ENCODE measurements around the gene HINT2. TPM values are rescaled to one million over a fixed set of nuclear protein-coding genes. Genes with fewer than 3 reads are reported as not detected.

Gene HINT2
- total RNA-seq, 1 donor from 2014 or later: 25.1 TPM

DNA sequence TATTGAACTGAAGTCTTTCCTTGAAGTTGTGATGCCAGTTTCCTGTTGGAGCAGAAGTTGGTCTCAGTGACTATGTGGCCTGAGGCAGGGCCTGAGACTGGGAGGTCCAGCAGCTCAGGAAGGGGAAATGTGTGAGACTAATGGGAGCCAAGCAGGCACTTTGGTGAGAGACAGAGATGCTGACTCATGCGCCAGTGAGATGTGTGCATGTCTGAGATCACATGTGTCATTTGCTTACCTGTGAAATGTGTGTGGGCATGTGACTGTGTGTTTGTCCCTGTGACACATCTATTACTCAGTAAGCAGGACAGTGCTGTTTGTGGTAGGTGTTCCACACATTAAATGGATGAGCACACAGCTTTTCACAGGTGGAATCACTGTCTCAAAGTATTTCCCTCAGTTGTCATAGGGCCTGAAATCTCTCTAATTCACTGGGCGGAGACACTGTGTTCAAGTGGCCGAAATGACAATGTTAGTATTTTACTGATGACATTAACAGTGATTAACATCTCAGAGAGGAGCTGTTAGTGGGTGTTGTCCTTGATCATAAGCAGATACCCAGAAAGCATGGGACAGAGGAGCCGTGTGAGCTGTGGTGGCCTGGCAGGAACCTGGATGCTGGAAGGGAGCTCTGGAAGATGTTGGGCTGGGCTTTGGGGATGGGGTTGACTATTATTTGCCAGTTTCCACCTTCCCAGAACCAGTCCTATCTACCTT lies 16.0 kb downstream of the HINT2 start:
- no peaks in the 10 kb centered on the region for H3K9me3 ChIP-seq (ENCODE audit: control insufficient read depth in 3 of 3, low read length in 3 of 3)
- H3K9ac ChIP-seq (ENCODE audit: low read depth in 1 of 3, low read length in 3 of 3): no peak overlapping the region
- no peak overlapping the region for H3K4me3 ChIP-seq (ENCODE audit: low read length in 3 of 3)
- H3K4me1 ChIP-seq (ENCODE audit: control insufficient read depth in 3 of 3, insufficient read depth in 3 of 3, low read length in 3 of 3): peaks cover 6 to 37% (median 19%) of the 10 kb centered on the region in 3 donors
- H3K27ac ChIP-seq (ENCODE audit: low read depth, low read length): no peak overlapping the region
- H3K27me3 ChIP-seq (ENCODE audit: control insufficient read depth in 3 of 3, insufficient read depth in 3 of 3, low read length in 3 of 3): no peaks in the 10 kb centered on the region
- peaks cover 13 to 34% (median 26%) of the 10 kb centered on the region in 3 donors for H3K36me3 ChIP-seq (ENCODE audit: control insufficient read depth in 3 of 3, insufficient read depth in 3 of 3, low read length in 3 of 3)

DNA sequence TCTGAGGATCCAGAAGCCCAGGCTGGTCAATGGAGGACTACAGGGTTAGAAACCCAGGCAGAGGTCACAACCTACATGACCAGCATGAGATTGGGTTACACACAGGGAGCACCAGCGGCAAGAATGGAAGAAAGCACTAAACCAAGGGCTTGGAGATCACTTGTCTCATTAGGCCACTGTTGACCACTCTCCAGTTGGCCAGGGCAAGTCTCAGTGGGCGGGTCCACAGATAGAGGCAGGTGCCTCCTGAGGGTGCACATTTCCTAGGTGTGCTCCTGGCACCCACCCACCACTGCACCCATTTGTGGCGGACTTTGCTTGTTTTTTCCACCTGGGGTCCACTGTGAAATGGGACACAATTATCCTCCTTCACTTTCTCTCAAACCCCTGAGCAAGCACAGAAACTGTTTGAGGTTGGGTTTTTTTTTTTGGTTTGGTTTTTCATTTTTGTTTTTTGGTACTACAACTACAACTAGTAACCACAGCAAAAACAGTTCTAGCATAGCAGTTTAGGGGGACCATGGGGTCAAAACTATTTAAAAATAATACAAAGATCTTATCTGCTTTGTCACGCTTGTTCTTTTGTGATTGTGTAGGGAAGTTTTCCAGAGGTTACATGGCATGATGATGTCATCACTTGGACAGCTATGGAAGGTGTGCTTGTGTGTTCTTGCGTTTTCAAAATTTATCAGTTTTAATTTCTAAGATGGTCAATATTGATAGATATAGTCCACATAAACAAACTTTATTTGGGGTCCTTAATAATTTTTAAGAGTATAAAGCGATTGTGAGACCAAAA lies 17.3 kb downstream of the HINT2 start:
- Histone ChIP-seq H3K36me3 (ENCODE audit: control insufficient read depth in 3 of 3, insufficient read depth in 3 of 3, low read length in 3 of 3) (peaks cover 13 to 27% (median 20%) of the 10 kb centered on the region in 3 donors), H3K4me3 (ENCODE audit: low read length in 3 of 3) (no peak overlapping the region), H3K27me3 (ENCODE audit: control insufficient read depth in 3 of 3, insufficient read depth in 3 of 3, low read length in 3 of 3) (no peaks in the 10 kb centered on the region), H3K4me1 (ENCODE audit: control insufficient read depth in 3 of 3, insufficient read depth in 3 of 3, low read length in 3 of 3) (peaks cover 19 to 50% (median 32%) of the 10 kb centered on the region in 3 donors), H3K9me3 (ENCODE audit: control insufficient read depth in 3 of 3, low read length in 3 of 3) (no peaks in the 10 kb centered on the region), H3K27ac (ENCODE audit: low read depth, low read length) (no peak overlapping the region), H3K9ac (ENCODE audit: low read depth in 1 of 3, low read length in 3 of 3) (no peak overlapping the region)

GRCh38 chr9:35795695-35796094 lies 19.1 kb downstream of the HINT2 start:
- Histone ChIP-seq H3K36me3 (ENCODE audit: control insufficient read depth in 3 of 3, insufficient read depth in 3 of 3, low read length in 3 of 3) (peaks cover 3 to 14% (median 8%) of the 10 kb centered on the region in 3 donors), H3K4me3 (ENCODE audit: low read length in 3 of 3) (no peak overlapping the region), H3K9me3 (ENCODE audit: control insufficient read depth in 3 of 3, low read length in 3 of 3) (no peaks in the 10 kb centered on the region), H3K4me1 (ENCODE audit: control insufficient read depth in 3 of 3, insufficient read depth in 3 of 3, low read length in 3 of 3) (peaks cover 25 to 52% (median 32%) of the 10 kb centered on the region in 3 donors), H3K27me3 (ENCODE audit: control insufficient read depth in 3 of 3, insufficient read depth in 3 of 3, low read length in 3 of 3) (no peaks in the 10 kb centered on the region), H3K9ac (ENCODE audit: low read depth in 1 of 3, low read length in 3 of 3) (no peak overlapping the region), H3K27ac (ENCODE audit: low read depth, low read length) (no peak overlapping the region)

DNA sequence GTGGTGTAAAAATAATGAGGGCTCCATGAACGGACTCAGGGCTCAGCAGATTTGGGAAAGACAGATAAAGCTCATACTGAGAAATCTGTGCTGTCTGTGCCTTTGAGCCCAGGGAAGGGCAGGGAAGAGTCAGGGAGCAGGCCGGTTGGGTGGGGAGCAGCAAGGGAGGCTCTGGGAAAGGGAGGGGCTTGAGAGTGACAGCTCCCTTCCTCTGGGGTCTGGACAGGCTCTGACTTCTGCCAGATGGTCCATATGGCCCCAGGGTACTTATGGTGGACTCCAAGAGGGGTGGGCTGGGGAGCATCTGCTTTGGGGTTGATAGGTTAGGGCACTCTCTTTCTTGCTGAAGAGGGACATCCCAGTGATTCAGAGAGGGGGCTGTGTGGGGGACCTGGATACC lies 21.4 kb downstream of the HINT2 start:
- Histone ChIP-seq H3K27ac (ENCODE audit: low read depth, low read length) (no peak overlapping the region), H3K36me3 (ENCODE audit: control insufficient read depth in 3 of 3, insufficient read depth in 3 of 3, low read length in 3 of 3) (no peaks in the 10 kb centered on the region), H3K9me3 (ENCODE audit: control insufficient read depth in 3 of 3, low read length in 3 of 3) (no peaks in the 10 kb centered on the region), H3K4me1 (ENCODE audit: control insufficient read depth in 3 of 3, insufficient read depth in 3 of 3, low read length in 3 of 3) (peaks cover 31 to 51% (median 32%) of the 10 kb centered on the region in 3 donors), H3K9ac (ENCODE audit: low read depth in 1 of 3, low read length in 3 of 3) (peak overlapping the region; percentile 7 to 69 (median 28)), H3K27me3 (ENCODE audit: control insufficient read depth in 3 of 3, insufficient read depth in 3 of 3, low read length in 3 of 3) (no peaks in the 10 kb centered on the region), H3K4me3 (ENCODE audit: low read length in 3 of 3) (peak overlapping the region in 2 of 3 donors; percentile 54 to 65)

DNA sequence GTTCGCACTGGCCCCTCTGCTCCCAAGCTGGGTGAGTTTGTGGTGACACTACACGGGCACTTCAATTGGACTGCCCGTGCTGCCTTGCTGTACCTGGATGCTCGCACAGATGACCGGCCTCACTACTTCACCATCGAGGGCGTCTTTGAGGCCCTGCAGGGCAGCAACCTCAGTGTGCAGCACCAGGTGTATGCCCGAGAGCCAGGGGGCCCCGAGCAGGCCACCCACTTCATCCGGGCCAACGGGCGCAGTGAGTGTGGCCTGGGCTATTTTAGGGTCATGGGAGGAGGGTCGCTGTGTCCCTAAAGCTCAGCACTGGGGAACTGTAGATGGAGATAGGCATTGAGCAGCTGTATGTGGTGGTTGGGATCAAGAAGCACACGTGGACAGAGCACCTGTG lies 22.0 kb downstream of the HINT2 start:
- peak overlapping the region; percentile 5 to 69 (median 28) for H3K9ac ChIP-seq (ENCODE audit: low read depth in 1 of 3, low read length in 3 of 3)
- no peaks in the 10 kb centered on the region for H3K9me3 ChIP-seq (ENCODE audit: control insufficient read depth in 3 of 3, low read length in 3 of 3)
- no peaks in the 10 kb centered on the region for H3K36me3 ChIP-seq (ENCODE audit: control insufficient read depth in 3 of 3, insufficient read depth in 3 of 3, low read length in 3 of 3)
- no peak overlapping the region for H3K27ac ChIP-seq (ENCODE audit: low read depth, low read length)
- H3K4me3 ChIP-seq (ENCODE audit: low read length in 3 of 3): peak overlapping the region; percentile 53 to 65 (median 54)
- peaks cover 31 to 51% (median 31%) of the 10 kb centered on the region in 3 donors for H3K4me1 ChIP-seq (ENCODE audit: control insufficient read depth in 3 of 3, insufficient read depth in 3 of 3, low read length in 3 of 3)
- no peaks in the 10 kb centered on the region for H3K27me3 ChIP-seq (ENCODE audit: control insufficient read depth in 3 of 3, insufficient read depth in 3 of 3, low read length in 3 of 3)

- no peaks in the 10 kb centered on the region for H3K27me3 ChIP-seq (ENCODE audit: control insufficient read depth in 3 of 3, insufficient read depth in 3 of 3, low read length in 3 of 3)
- peak overlapping the region; percentile 54 to 81 (median 76) for H3K4me3 ChIP-seq (ENCODE audit: low read length in 3 of 3)
- H3K36me3 ChIP-seq (ENCODE audit: control insufficient read depth in 3 of 3, insufficient read depth in 3 of 3, low read length in 3 of 3): no peaks in the 10 kb centered on the region
- H3K27ac ChIP-seq (ENCODE audit: low read depth, low read length): peak overlapping the region; percentile 61
- H3K4me1 ChIP-seq (ENCODE audit: control insufficient read depth in 3 of 3, insufficient read depth in 3 of 3, low read length in 3 of 3): peaks cover 31 to 49% (median 31%) of the 10 kb centered on the region in 3 donors
- no peaks in the 10 kb centered on the region for H3K9me3 ChIP-seq (ENCODE audit: control insufficient read depth in 3 of 3, low read length in 3 of 3)
- peak overlapping the region; percentile 20 to 91 (median 85) for H3K9ac ChIP-seq (ENCODE audit: low read depth in 1 of 3, low read length in 3 of 3)
Observed at GRCh38 chr9:35792024-35792813, 22.6 kb downstream of the HINT2 start.

GRCh38 chr9:35791297-35791921 lies 23.4 kb downstream of the HINT2 start, which contains the start of gene NPR2:
TSS of gene NPR2 (plus strand) at chr9:35791591. CDS start at chr9:35792409, 818 bp downstream.
- Histone ChIP-seq H3K4me3 (ENCODE audit: low read length in 3 of 3) (peak within 1 kb of the TSS; percentile 68 to 81 (median 76)), H3K27ac (ENCODE audit: low read depth, low read length) (peak within 1 kb of the TSS; percentile 61), H3K9ac (ENCODE audit: low read depth in 1 of 3, low read length in 3 of 3) (peak within 1 kb of the TSS; percentile 85 to 91 (median 86)), H3K27me3 (ENCODE audit: control insufficient read depth in 3 of 3, insufficient read depth in 3 of 3, low read length in 3 of 3) (no peaks in the 10 kb centered on the region), H3K9me3 (ENCODE audit: control insufficient read depth in 3 of 3, low read length in 3 of 3) (no peaks in the 10 kb centered on the region), H3K4me1 (ENCODE audit: control insufficient read depth in 3 of 3, insufficient read depth in 3 of 3, low read length in 3 of 3) (peaks cover 31 to 42% (median 31%) of the 10 kb centered on the region in 3 donors), H3K36me3 (ENCODE audit: control insufficient read depth in 3 of 3, insufficient read depth in 3 of 3, low read length in 3 of 3) (no peaks in the 10 kb centered on the region)

DNA sequence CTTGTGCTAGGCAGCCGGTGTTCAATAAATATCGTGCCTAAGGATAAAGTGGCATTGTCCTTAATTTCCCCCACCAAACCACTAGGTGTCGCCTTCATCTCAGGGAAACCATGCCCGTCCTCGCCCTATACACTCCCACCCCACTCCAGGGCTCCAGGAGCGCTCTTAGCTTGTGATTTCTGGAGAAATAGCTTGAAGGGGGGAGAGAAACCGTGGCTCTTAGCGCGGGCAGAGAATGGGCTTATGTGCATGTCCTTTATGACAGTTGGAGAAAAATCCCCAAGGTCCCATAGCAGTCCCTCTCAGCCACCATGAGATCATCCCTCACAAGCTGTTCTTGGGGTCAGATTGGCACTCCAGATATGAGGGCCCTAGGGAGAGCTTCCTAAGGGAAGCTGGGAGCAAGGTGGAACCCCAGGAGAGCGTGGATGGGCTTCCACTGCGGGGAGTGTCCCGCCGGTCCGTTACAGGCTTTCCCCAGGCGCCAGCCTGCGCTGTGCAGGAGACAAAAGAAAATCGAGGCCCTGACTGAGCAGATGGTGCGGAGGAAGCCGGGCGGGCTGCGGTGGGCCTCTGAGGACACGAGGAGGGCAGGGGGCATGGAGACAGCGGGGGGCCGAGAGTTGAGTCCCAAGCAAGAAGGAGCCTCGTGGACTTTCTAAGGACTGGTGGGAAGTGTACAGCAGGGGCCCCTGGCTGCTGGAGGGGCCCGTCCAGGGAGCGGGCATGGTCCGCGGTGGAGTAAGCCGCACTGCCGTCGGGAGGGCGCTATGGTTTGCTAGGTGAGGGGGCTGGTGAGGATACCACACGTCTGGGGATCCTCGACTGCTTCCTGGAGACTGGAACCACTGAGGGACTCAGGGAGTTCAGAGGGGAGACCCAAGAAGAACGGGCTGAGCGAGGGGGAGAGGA lies 24.2 kb downstream of the HINT2 start:
- Histone ChIP-seq H3K27me3 (ENCODE audit: control insufficient read depth in 3 of 3, insufficient read depth in 3 of 3, low read length in 3 of 3) (no peaks in the 10 kb centered on the region), H3K9me3 (ENCODE audit: control insufficient read depth in 3 of 3, low read length in 3 of 3) (no peaks in the 10 kb centered on the region), H3K36me3 (ENCODE audit: control insufficient read depth in 3 of 3, insufficient read depth in 3 of 3, low read length in 3 of 3) (no peaks in the 10 kb centered on the region), H3K9ac (ENCODE audit: low read depth in 1 of 3, low read length in 3 of 3) (peak overlapping the region; percentile 28 to 71 (median 68)), H3K4me3 (ENCODE audit: low read length in 3 of 3) (peak overlapping the region; percentile 17 to 64 (median 32)), H3K27ac (ENCODE audit: low read depth, low read length) (peak overlapping the region; percentile 43), H3K4me1 (ENCODE audit: control insufficient read depth in 3 of 3, insufficient read depth in 3 of 3, low read length in 3 of 3) (peaks cover 31 to 39% (median 31%) of the 10 kb centered on the region in 3 donors)

Measured in skeletal muscle tissue (tissue), 4 donors.